ENCODE data around the gene ARHGEF25.

GRCh38 chr12:57583008-57583831 is 28.0 kb upstream of the ARHGEF25 start:
- TF ChIP-seq CTCF (IDR thresholded peaks at IDR 0.05) (peak; percentile 98), EZH2 (IDR thresholded peaks at IDR 0.05; ENCODE audit: borderline replicate concordance, insufficient read depth, low read depth, low read length, poor library complexity, severe bottlenecking) (no peak)

Data from B cell (primary cell).